Body of pancreas (tissue), 4 donors: ENCODE data around the gene F11R. TPM values are rescaled to one million over a fixed set of nuclear protein-coding genes. Genes with fewer than 3 reads are reported as not detected.

Experiments
- ATAC-seq: fragments of 150-250 bp; one replicate; pipeline ENCODE4 v1.9.1; 2016
- DNase-seq, 4 donors: peaks; one replicate each; pipeline ENCODE4 v3.0.0-alpha.2; 2019
- H3K27ac ChIP-seq, 4 donors: fragments of 200-600 bp; sonication (generic); 1 replicate in 3 of 4; 2 replicates in 1 of 4; pipeline versions ENCODE4 v1.5.1 to v1.6.1; 2016 to 2019; ENCODE audit warnings: mild to moderate bottlenecking in 1 of 4, mixed read lengths in 1 of 4, moderate library complexity in 1 of 4
- H3K27me3 ChIP-seq, 2 donors: fragments of 200-600 bp; sonication (generic); one replicate each; pipeline ENCODE4 v1.6.0; 2016; ENCODE audit warnings: mild to moderate bottlenecking in 1 of 2
- H3K36me3 ChIP-seq, 2 donors: fragments of 200-600 bp; sonication (generic); replicated peaks in 1 of 2; 2 replicates each; pipeline ENCODE4 v1.5.1; 2016; ENCODE audit warnings: low read depth in 2 of 2; ENCODE audit not compliant: insufficient read depth in 1 of 2
- H3K4me1 ChIP-seq: fragments of 200-600 bp; sonication (generic); one replicate; pipeline ENCODE4 v1.6.0; 2016
- H3K4me3 ChIP-seq, 2 donors: fragments of 200-600 bp; sonication (generic); 1 replicate in 1 of 2; 2 replicates in 1 of 2; pipeline ENCODE4 v1.5.1; 2016 to 2019
- H3K9me3 ChIP-seq, 3 donors: fragments of 200-600 bp; sonication (generic); 1 replicate in 2 of 3; 2 replicates in 1 of 3; pipeline ENCODE4 v1.5.1; 2016
- CTCF ChIP-seq, 7 experiments: fragments of 450-650 bp in 4 of 7; fragments of 200-600 bp in 3 of 7; sonication (generic) in 3 of 7; IDR thresholded peaks; one replicate each; pipeline ENCODE4 v1.5.1; 2016 to 2019; ENCODE audit warnings: antibody characterized with exemption in 7 of 7
- POLR2A ChIP-seq, 3 donors: fragments of 450-650 bp; IDR thresholded peaks; one replicate each; pipeline ENCODE4 v1.6.1; 2016; ENCODE audit warnings: antibody characterized with exemption in 3 of 3, mild to moderate bottlenecking in 2 of 3
- WGBS, 2 donors: methylation state at CpG; one replicate each; pipeline ENCODE4 v1.1.5; 2017; 5-methylcytosine and 5-hydroxymethylcytosine counted together
- intact Hi-C: fragments of 100-400 bp; cut with DNase I; formaldehyde crosslinking; loops from one replicate; pipeline ENCODE4 v1.15.1; 2023
- total RNA-seq, 2 donors: library from RNA; depleted of rRNA; stranded (reverse); fragments of >200 nt; gene quantifications; one replicate each; pipeline ENCODE4 v1.1.0, GENCODE V29; 2016

F11R gene
- total RNA-seq, 2 donors from 2014 or later, result 40.2 to 41.5 TPM

- Histone ChIP-seq H3K27me3 (no peaks in the 10 kb centered on the region), H3K36me3 (peaks cover 15 to 19% of the 10 kb centered on the region in 2 donors), H3K27ac (no peak overlapping the region), H3K4me3 (no peak overlapping the region), H3K4me1 (peaks cover 10% of the 10 kb centered on the region), H3K9me3 (no peaks in the 10 kb centered on the region)
- intact Hi-C loops, result no loop called here
- 77 to 79% methylated on average over 5 of the region's 5 CpGs for WGBS, 2 donors
- DNase-seq (no peak), ATAC-seq (no peak)
- TF ChIP-seq CTCF (IDR thresholded peaks at IDR 0.05) (no peak), POLR2A (IDR thresholded peaks at IDR 0.05) (no peak)
Measured at GRCh38 chr1:161001525-161001924, 19.4 kb downstream of the F11R start.

GRCh38 chr1:161000736-161001480 lies 20.0 kb downstream of the F11R start:
- no peak for TF ChIP-seq POLR2A (IDR thresholded peaks at IDR 0.05)
- no peak for TF ChIP-seq CTCF (IDR thresholded peaks at IDR 0.05)
- DNase-seq, result no peak
- WGBS, 2 donors, result 79 to 91% methylated on average over 6 to 11 of the region's 11 CpGs

GRCh38 chr1:160999376-160999775 lies 21.6 kb downstream of the F11R start:
- ATAC-seq, result no peak
- no peak for DNase-seq
- TF ChIP-seq POLR2A (IDR thresholded peaks at IDR 0.05), result no peak
- TF ChIP-seq CTCF (IDR thresholded peaks at IDR 0.05), result no peak
- peaks cover 15 to 19% of the 10 kb centered on the region in 2 donors for H3K36me3 ChIP-seq
- H3K4me1 ChIP-seq, result peaks cover 8% of the 10 kb centered on the region
- no peak overlapping the region for H3K4me3 ChIP-seq
- H3K27ac ChIP-seq, result no peak overlapping the region
- H3K9me3 ChIP-seq, result no peaks in the 10 kb centered on the region
- intact Hi-C loops, result loop anchor here (10.0 kb wide), 1 partner anchor 95 kb away; the partner anchor contains the start of gene KLHDC9
- 85 to 87% methylated on average over 5 of the region's 5 CpGs for WGBS, 2 donors
- no peaks in the 10 kb centered on the region for H3K27me3 ChIP-seq

More at GRCh38 chr1:161000736-161001480, 20.0 kb downstream of the F11R start:
- Histone ChIP-seq H3K9me3 (no peaks in the 10 kb centered on the region), H3K27ac (no peak overlapping the region), H3K4me1 (peaks cover 8% of the 10 kb centered on the region), H3K36me3 (peaks cover 15 to 19% of the 10 kb centered on the region in 2 donors), H3K27me3 (no peaks in the 10 kb centered on the region), H3K4me3 (no peak overlapping the region)
- no peak for ATAC-seq
- intact Hi-C loops, result no loop called here

GRCh38 chr1:160997323-160998038 lies 23.5 kb downstream of the F11R start:
- 92 to 93% methylated on average over 1 of the region's 1 CpG for WGBS, 2 donors

More at GRCh38 chr1:160997323-160998038, 23.5 kb downstream of the F11R start:
- intact Hi-C loops, result loop anchor here (10.0 kb wide), 1 partner anchor 97 kb away; the partner anchor contains the start of gene KLHDC9
- peak; percentile 90 for ATAC-seq
- Histone ChIP-seq H3K36me3 (peaks cover 15 to 19% of the 10 kb centered on the region in 2 donors), H3K27me3 (no peaks in the 10 kb centered on the region), H3K9me3 (no peaks in the 10 kb centered on the region), H3K27ac (peak overlapping the region in 3 of 4 donors; percentile 22 to 67 (median 42)), H3K4me3 (no peak overlapping the region), H3K4me1 (peaks cover 8% of the 10 kb centered on the region)
- DNase-seq, result peak; percentile 68 to 81 (median 72)
- peak; percentile 18 to 75 (median 65) for TF ChIP-seq CTCF (IDR thresholded peaks at IDR 0.05)
- TF ChIP-seq POLR2A (IDR thresholded peaks at IDR 0.05), result no peak
